Activated CD4-positive, alpha-beta T cell treated with anti-CD3 and anti-CD28 coated beads for 36 hours (primary cell): ENCODE data around the gene PDLIM1. TPM values are rescaled to one million over a fixed set of nuclear protein-coding genes. Genes with fewer than 3 reads are reported as not detected.
"Not testable (repeated sequence)": the region's sequence is repeated elsewhere in the genome, so short reads cannot be mapped to it uniquely, and the experiment has no call there.

Source experiments
- ATAC-seq: fragments of 200-7000 bp; cut with Tn5 transposase; one replicate; pipeline ENCODE4 v1.10.0; 2021; ENCODE audit warnings: mild to moderate bottlenecking, moderate library complexity
- CTCF ChIA-PET: fragments of 350-600 bp; sonication (Branson Sonifier 250); formaldehyde crosslinking; loops from one replicate; lab custom pipeline; 2021; ENCODE audit warnings: antibody characterized with exemption; lab: Charles Lee
- POLR2A ChIA-PET: fragments of 350-600 bp; sonication (Branson Sonifier 250); formaldehyde crosslinking; loops from one replicate; lab custom pipeline; 2021; ENCODE audit warnings: antibody characterized with exemption, inconsistent platforms; lab: Charles Lee
- DNase-seq: peaks from one replicate; pipeline ENCODE4 v3.0.0-alpha.2; 2020
- H3K27ac Mint-ChIP-seq: one replicate; pipeline ENCODE4 v1.8.0; 2021; ENCODE audit warnings: mixed read lengths
- H3K27me3 Mint-ChIP-seq: one replicate; pipeline ENCODE4 v1.8.0; 2021; ENCODE audit warnings: mixed read lengths
- H3K36me3 Mint-ChIP-seq: one replicate; pipeline ENCODE4 v1.8.0; 2021; ENCODE audit warnings: low read depth, mixed read lengths
- H3K4me1 Mint-ChIP-seq: one replicate; pipeline ENCODE4 v1.8.0; 2021; ENCODE audit warnings: mixed read lengths
- H3K4me3 Mint-ChIP-seq: one replicate; pipeline ENCODE4 v1.8.0; 2021; ENCODE audit warnings: mild to moderate bottlenecking, moderate library complexity, mixed read lengths
- H3K9me3 Mint-ChIP-seq: one replicate; pipeline ENCODE4 v1.8.0; 2021; ENCODE audit warnings: low read depth, mixed read lengths
- intact Hi-C, 2 experiments: fragments of 100-400 bp; cut with DNase I in 1 of 2; cut with micrococcal nuclease in 1 of 2; formaldehyde crosslinking; loops; one replicate each; pipeline versions ENCODE4 v1.14.2 to v1.15.1; 2022 to 2024; cut with DNase I, micrococcal nuclease
- total RNA-seq, 2 experiments: library from RNA; stranded (reverse); gene quantifications; one replicate each; pipeline ENCODE4 v1.2.3, GENCODE V29; 2021

PDLIM1 gene
- total RNA-seq, 2 experiments from 2014 or later, result 0.34 to 0.53 TPM

GRCh38 chr10:95220539-95220938, 70.3 kb downstream of the PDLIM1 start:
- intact Hi-C loops, result no loop called here
- H3K9me3 Mint-ChIP-seq, result peaks cover 3% of the 10 kb centered on the region
- ATAC-seq (no peak), DNase-seq (no peak)
- H3K27me3 Mint-ChIP-seq, result peaks cover 4% of the 10 kb centered on the region
- CTCF ChIA-PET, result no interaction called here
- H3K4me1 Mint-ChIP-seq, result no peaks in the 10 kb centered on the region
- POLR2A ChIA-PET, result no interaction called here
- H3K36me3 Mint-ChIP-seq, result no peaks in the 10 kb centered on the region
- no peak overlapping the region for H3K4me3 Mint-ChIP-seq
- no peak overlapping the region for H3K27ac Mint-ChIP-seq

GRCh38 chr10:95217476-95217875, 73.3 kb downstream of the PDLIM1 start:
- no peak for DNase-seq
- CTCF ChIA-PET, result interaction anchor here (0.9 kb wide), 1 partner anchor 30 kb away, joined by 4 read pairs; no protein-coding TSS in a partner anchor
- Mint-ChIP-seq H3K36me3 (no peaks in the 10 kb centered on the region), H3K27ac (no peak overlapping the region), H3K4me3 (no peak overlapping the region), H3K9me3 (peaks cover 3% of the 10 kb centered on the region), H3K27me3 (peaks cover 4% of the 10 kb centered on the region), H3K4me1 (no peaks in the 10 kb centered on the region)
- no peak for ATAC-seq
- POLR2A ChIA-PET, result no interaction called here
- intact Hi-C loops, result no loop called here

- Mint-ChIP-seq H3K27ac (no peak overlapping the region), H3K4me1 (no peaks in the 10 kb centered on the region), H3K27me3 (peaks cover 4% of the 10 kb centered on the region), H3K4me3 (no peak overlapping the region), H3K9me3 (peaks cover 3% of the 10 kb centered on the region), H3K36me3 (no peaks in the 10 kb centered on the region)
- intact Hi-C loops, result no loop called here
- ChIA-PET CTCF (no interaction called here), POLR2A (no interaction called here)
- no peak for DNase-seq
- no peak for ATAC-seq
Observed at GRCh38 chr10:95214793-95215192, 76.0 kb downstream of the PDLIM1 start.

GRCh38 chr10:95214369-95214768, 76.4 kb downstream of the PDLIM1 start:
- Mint-ChIP-seq H3K4me1 (no peaks in the 10 kb centered on the region), H3K4me3 (no peak overlapping the region), H3K27ac (no peak overlapping the region), H3K36me3 (no peaks in the 10 kb centered on the region), H3K27me3 (peaks cover 4% of the 10 kb centered on the region), H3K9me3 (peaks cover 3% of the 10 kb centered on the region)
- ATAC-seq (no peak), DNase-seq (no peak)
- ChIA-PET POLR2A (no interaction called here), CTCF (no interaction called here)
- intact Hi-C loops, result no loop called here

GRCh38 chr10:95211606-95212279, 79.1 kb downstream of the PDLIM1 start:
- Mint-ChIP-seq H3K4me3 (no peak overlapping the region), H3K4me1 (no peaks in the 10 kb centered on the region), H3K36me3 (no peaks in the 10 kb centered on the region), H3K27me3 (peaks cover 4% of the 10 kb centered on the region), H3K27ac (no peak overlapping the region), H3K9me3 (peaks cover 3% of the 10 kb centered on the region)
- intact Hi-C loops, result no loop called here
- POLR2A ChIA-PET, result no interaction called here
- CTCF ChIA-PET, result interaction anchor here (1.1 kb wide), 1 partner anchor 9 kb away, joined by 6 read pairs; no protein-coding TSS in a partner anchor
- ATAC-seq (no peak), DNase-seq (no peak)

GRCh38 chr10:95209509-95210127, 81.2 kb downstream of the PDLIM1 start:
- ChIA-PET CTCF (no interaction called here), POLR2A (no interaction called here)
- DNase-seq (no peak), ATAC-seq (no peak)
- Mint-ChIP-seq H3K4me1 (no peaks in the 10 kb centered on the region), H3K9me3 (no peaks in the 10 kb centered on the region), H3K27me3 (no peaks in the 10 kb centered on the region), H3K36me3 (no peaks in the 10 kb centered on the region), H3K27ac (no peak overlapping the region), H3K4me3 (no peak overlapping the region)
- intact Hi-C loops, result no loop called here

- Mint-ChIP-seq H3K27ac (no peak overlapping the region), H3K27me3 (no peaks in the 10 kb centered on the region), H3K9me3 (no peaks in the 10 kb centered on the region), H3K4me3 (no peak overlapping the region), H3K4me1 (no peaks in the 10 kb centered on the region), H3K36me3 (no peaks in the 10 kb centered on the region)
- intact Hi-C loops, result no loop called here
- no peak for ATAC-seq
- DNase-seq, result no peak
- POLR2A ChIA-PET, result no interaction called here
- CTCF ChIA-PET, result no interaction called here
Observed at GRCh38 chr10:95208702-95209391, 82.0 kb downstream of the PDLIM1 start.

GRCh38 chr10:95202865-95203264, 87.9 kb downstream of the PDLIM1 start:
- H3K36me3 Mint-ChIP-seq, POLR2A ChIA-PET, H3K4me1 Mint-ChIP-seq, H3K9me3 Mint-ChIP-seq, H3K4me3 Mint-ChIP-seq, H3K27ac Mint-ChIP-seq, DNase-seq, H3K27me3 Mint-ChIP-seq, intact Hi-C loops, ATAC-seq: not testable (repeated sequence)
- CTCF ChIA-PET, result interaction anchor here (0.6 to 3.0 kb wide), 7 partner anchors 8 to 1851 kb away, joined by 3 to 14 read pairs (median 3); partner anchors contain the start of gene ACSM6

- ATAC-seq, result no peak
- POLR2A ChIA-PET, result no interaction called here
Observed at GRCh38 chr10:95201736-95202135, 89.1 kb downstream of the PDLIM1 start.

GRCh38 chr10:95196046-95196445, 94.8 kb downstream of the PDLIM1 start:
- Mint-ChIP-seq H3K27ac (no peak overlapping the region), H3K36me3 (no peaks in the 10 kb centered on the region), H3K4me3 (no peak overlapping the region), H3K27me3 (no peaks in the 10 kb centered on the region), H3K9me3 (no peaks in the 10 kb centered on the region), H3K4me1 (no peaks in the 10 kb centered on the region)
- ChIA-PET POLR2A (no interaction called here), CTCF (no interaction called here)
- no peak for DNase-seq
- intact Hi-C loops, result no loop called here
- no peak for ATAC-seq

More at GRCh38 chr10:95201736-95202135, 89.1 kb downstream of the PDLIM1 start:
- DNase-seq, result no peak
- no peak overlapping the region for H3K4me3 Mint-ChIP-seq
- H3K36me3 Mint-ChIP-seq, result no peaks in the 10 kb centered on the region
- CTCF ChIA-PET, result interaction anchor here (1.0 to 3.0 kb wide), 3 partner anchors 19 to 41 kb away, joined by 3 to 14 read pairs (median 3); no protein-coding TSS in a partner anchor
- intact Hi-C loops, result no loop called here
- H3K9me3 Mint-ChIP-seq, result no peaks in the 10 kb centered on the region
- H3K4me1 Mint-ChIP-seq, result no peaks in the 10 kb centered on the region
- no peaks in the 10 kb centered on the region for H3K27me3 Mint-ChIP-seq
- no peak overlapping the region for H3K27ac Mint-ChIP-seq

- H3K4me3 Mint-ChIP-seq, result no peak within 1 kb of the TSS
- no peaks in the 10 kb centered on the region for H3K4me1 Mint-ChIP-seq
- no peak for ATAC-seq
- ChIA-PET CTCF (interaction anchor here (0.6 to 1.2 kb wide), 2 partner anchors 9 to 49 kb away, joined by 3 read pairs; no protein-coding TSS in a partner anchor), POLR2A (no interaction called here)
- DNase-seq, result no peak
- H3K27ac Mint-ChIP-seq, result no peak within 1 kb of the TSS
- H3K36me3 Mint-ChIP-seq, result no peaks in the 10 kb centered on the region
- intact Hi-C loops, result no loop called here
- H3K9me3 Mint-ChIP-seq, result no peaks in the 10 kb centered on the region
- no peaks in the 10 kb centered on the region for H3K27me3 Mint-ChIP-seq
Observed at GRCh38 chr10:95193944-95194343, 96.9 kb downstream of the PDLIM1 start, which contains the start of gene ACSM6. Gene ACSM6, plus strand, starts transcription at chr10:95194238. Its CDS starts 248 bp downstream, at chr10:95194486.
